ENCODE results near the gene CAMK1D.
"Not testable (repeated sequence)": the region's sequence is repeated elsewhere in the genome, so short reads cannot be mapped to it uniquely, and the experiment has no call there.

Gene CAMK1D

GRCh38 chr10:12848439-12849173 lies 499.3 kb downstream of the CAMK1D start:
- TF ChIP-seq CTCF (IDR thresholded peaks at IDR 0.05; ENCODE audit: low read depth, low read length): no peak
- DNase-seq (ENCODE audit: extremely low read depth, low read depth): no peak

- no peak for TF ChIP-seq CTCF (IDR thresholded peaks at IDR 0.05; ENCODE audit: low read depth, low read length)
- no peak for DNase-seq (ENCODE audit: extremely low read depth, low read depth)
Measured at GRCh38 chr10:12849319-12850181, 500.2 kb downstream of the CAMK1D start.

GRCh38 chr10:12852687-12853086 lies 503.3 kb downstream of the CAMK1D start:
- no peak for DNase-seq (ENCODE audit: extremely low read depth, low read depth)
- TF ChIP-seq CTCF (IDR thresholded peaks at IDR 0.05; ENCODE audit: low read depth, low read length): no peak

GRCh38 chr10:12854988-12855387 lies 505.6 kb downstream of the CAMK1D start:
- no peak for TF ChIP-seq CTCF (IDR thresholded peaks at IDR 0.05; ENCODE audit: low read depth, low read length)
- no peak for DNase-seq (ENCODE audit: extremely low read depth, low read depth)

- no peak for DNase-seq (ENCODE audit: extremely low read depth, low read depth)
- TF ChIP-seq CTCF (IDR thresholded peaks at IDR 0.05; ENCODE audit: low read depth, low read length): no peak
Measured at GRCh38 chr10:12862459-12862858, 513.1 kb downstream of the CAMK1D start.

- not testable (repeated sequence) for DNase-seq (ENCODE audit: extremely low read depth, low read depth)
Measured at GRCh38 chr10:12865515-12865914, 516.2 kb downstream of the CAMK1D start.

GRCh38 chr10:12868229-12868628 lies 518.9 kb downstream of the CAMK1D start:
- no peak for DNase-seq (ENCODE audit: extremely low read depth, low read depth)
- TF ChIP-seq CTCF (IDR thresholded peaks at IDR 0.05; ENCODE audit: low read depth, low read length): no peak

Data from AG09319 (cell line).